Left colon (tissue), 2 donors: ENCODE measurements around the gene FGFBP2. TPM values are rescaled to one million over a fixed set of nuclear protein-coding genes. Genes with fewer than 3 reads are reported as not detected.

Experiments used
- ATAC-seq: fragments of 200-7000 bp; cut with Tn5 transposase; one replicate; pipeline ENCODE4 v1.9.1; 2020; ENCODE audit warnings: mild to moderate bottlenecking, moderate library complexity
- DNase-seq, 2 donors: peaks; one replicate each; pipeline ENCODE4 v3.0.0-alpha.2; 2020
- intact Hi-C, 2 donors: fragments of 100-400 bp; cut with DNase I in 1 of 2; cut with micrococcal nuclease in 1 of 2; formaldehyde crosslinking; loops; one replicate each; pipeline versions ENCODE4 v1.11.2 to v1.14.0; 2022; cut with DNase I, micrococcal nuclease
- total RNA-seq, 2 donors: library from RNA; stranded (reverse); fragmentation: NEBNext Ultra II Directional; extraction: Animal tissue kit (Norgen Biotek cat#: 25700); gene quantifications; one replicate each; pipeline ENCODE4 v1.2.1, GENCODE V29; 2021
- donor health status: DM: no; HTN: no; CAD: no.
- donor health status: DM: yes; HTN: yes; CAD: no.

FGFBP2 gene
- total RNA-seq, 2 donors from 2014 or later = 0.49 to 0.75 TPM

DNA sequence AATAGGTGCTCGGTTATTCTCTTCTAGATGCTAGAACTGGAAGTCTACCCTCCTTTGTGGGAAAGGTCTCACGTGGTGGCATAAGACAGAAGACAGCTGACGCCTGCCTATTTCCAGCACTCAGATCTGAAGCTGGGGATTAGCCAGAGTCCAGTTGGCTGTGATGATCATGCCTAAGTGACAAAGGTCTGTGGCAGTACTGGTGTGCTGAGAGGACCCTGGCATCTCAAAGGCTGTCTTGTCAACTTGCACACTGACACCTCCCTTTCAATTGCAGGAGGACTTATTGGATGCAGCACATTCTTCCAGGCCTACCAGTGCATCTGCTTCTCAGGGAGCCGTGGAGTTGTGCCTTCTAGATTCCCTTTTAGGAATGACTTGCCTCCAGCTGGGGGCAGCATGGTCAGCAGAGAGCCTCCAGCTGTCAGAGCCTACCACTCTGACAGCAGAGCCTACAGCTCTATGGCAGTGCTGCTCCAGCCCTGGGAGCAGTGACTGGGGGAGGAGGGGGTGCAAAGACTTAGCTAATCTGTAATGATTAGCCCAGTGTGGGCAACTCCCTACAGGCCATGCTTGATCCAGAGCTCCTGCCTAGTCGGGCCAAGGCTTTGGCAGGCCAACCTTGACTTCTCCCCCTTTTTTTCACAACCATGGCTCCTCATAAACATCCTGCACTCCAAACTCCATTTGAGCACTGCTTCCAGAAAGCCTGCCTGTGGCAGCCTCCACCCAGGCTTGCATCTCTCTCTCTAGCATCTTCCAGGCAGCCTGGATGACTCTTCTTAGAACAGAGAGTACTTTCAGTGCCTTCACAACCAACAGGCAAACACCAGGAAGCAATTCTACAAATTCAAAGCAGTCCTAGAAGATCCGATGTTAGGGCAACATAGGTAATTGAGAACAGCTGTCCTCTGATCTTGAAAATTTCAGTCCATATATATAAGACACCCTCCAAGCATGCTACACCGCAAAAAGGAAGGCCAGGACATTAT, 13.8 kb upstream of the FGFBP2 start:
- intact Hi-C loops = loop anchor here in 1 of 2 donors (5.0 kb wide), 1 partner anchor 579 kb away; no protein-coding TSS in a partner anchor
- ATAC-seq (peak; percentile 45), DNase-seq (no peak)

DNA sequence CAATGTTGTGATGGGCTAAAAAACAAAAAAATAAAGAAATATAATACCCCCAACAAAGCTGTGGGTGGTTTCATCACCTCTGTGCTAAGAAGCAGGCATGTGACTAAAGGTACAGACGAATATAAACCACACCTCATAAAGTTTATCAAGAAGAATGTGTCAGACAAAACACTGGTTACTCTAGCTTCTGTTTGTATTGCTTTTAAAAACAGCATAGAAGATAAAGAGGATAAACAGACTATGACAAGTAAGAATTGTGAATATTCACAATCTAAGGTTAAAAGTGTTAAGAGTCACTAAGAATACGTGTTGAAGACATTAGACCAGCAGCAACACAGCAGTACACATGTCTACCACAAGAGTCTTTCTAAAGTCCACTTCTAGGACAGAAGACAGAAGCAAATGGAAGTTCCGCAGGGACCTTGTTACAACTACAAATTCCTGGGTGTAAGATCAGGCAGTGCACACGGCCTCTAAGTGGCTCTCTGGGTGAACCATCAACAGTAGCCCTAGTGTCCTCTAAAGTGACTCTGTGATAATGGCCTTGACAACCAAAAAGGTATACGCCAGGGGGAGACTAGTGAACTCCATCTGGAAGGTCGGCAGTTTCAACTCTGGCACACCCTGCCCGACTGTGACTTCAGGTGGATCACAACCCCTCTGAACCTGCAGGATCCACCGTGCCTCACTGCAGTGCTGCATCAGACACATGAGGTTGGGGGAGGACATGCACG, 8.3 kb upstream of the FGFBP2 start:
- ATAC-seq = no peak
- intact Hi-C loops = no loop called here
- no peak for DNase-seq

DNA sequence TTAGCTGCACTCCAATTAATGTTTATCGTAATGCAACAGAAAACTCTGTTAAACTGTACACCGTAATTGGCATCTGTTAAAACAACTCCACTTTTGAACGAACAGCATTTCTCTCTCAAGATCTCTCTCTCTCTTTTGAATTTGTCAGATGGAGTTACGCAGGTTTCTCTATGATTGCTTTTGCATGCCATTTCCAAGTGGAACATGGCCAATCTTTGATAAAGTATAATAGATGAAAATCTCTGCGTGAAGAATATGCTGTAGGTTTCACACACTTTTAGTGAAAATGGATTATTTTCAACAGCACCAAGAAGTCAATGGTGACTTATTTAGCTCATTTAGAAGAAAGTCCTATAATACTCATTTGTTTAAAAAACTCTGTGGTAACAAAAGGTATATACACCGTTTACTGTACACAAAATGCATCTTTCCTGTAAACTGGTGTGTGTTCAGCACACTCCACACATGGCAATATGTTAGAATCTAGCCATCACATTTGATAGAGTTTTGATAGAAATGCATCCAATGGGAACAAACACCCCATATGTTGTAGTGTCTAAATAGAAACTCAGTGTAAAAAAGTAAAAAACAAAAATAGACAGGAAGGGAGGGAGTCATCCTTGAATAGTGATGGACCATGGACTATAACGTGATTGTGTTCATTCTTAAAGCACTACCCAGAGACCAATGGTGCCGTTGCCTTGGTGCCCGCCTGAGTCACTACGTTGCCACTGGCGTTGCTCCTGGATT, 5.8 kb upstream of the FGFBP2 start:
- ATAC-seq (no peak), DNase-seq (no peak)
- intact Hi-C loops = loop anchor here in 1 of 2 donors (10.0 kb wide), 1 partner anchor 164 kb away; no protein-coding TSS in a partner anchor

DNA sequence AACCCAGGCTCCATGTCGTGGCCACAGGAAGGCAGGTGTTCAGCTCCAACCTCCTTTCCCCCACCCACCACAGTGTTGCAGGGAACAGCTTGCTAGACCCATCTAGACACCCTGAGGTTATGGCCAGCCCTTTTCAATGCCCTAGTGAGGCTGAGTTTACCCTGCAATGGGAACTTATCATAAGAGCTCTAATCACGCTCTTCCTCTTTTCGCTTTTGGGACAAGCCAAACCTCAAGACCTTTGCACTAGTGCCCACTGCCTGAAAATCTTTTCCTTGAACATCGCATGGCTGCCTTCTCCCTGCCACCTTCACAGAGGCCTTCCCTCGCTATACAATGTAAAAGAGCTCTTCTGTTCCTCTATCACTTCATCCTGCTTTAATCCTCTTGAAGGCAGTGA, 2.4 kb upstream of the FGFBP2 start:
- ATAC-seq (no peak), DNase-seq (no peak)
- intact Hi-C loops = loop anchor here in 1 of 2 donors (10.0 kb wide), 1 partner anchor 161 kb away; no protein-coding TSS in a partner anchor

DNA sequence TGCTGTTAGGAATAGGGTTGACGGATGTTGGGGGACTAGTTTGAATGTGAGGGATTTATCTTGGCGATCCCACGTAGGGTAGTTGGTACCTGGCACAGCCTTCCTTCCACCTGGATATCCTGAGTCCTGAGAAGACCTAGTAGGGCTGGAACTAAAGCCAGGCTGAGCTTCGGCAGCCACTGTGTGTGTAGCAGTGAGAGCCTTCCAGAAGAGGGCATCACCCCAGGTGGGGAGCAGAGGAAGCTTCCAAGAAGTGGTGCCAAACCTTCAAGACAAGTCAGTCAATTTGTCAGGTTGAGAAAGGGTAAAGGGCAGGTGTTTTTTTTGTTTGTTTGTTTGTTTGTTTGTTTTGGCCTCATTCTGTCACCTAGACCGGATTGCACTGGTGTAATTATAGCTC, 1.2 kb upstream of the FGFBP2 start:
- ATAC-seq = peak; percentile 38
- intact Hi-C loops = loop anchor here in 1 of 2 donors (10.0 kb wide), 1 partner anchor 159 kb away; no protein-coding TSS in a partner anchor

DNA sequence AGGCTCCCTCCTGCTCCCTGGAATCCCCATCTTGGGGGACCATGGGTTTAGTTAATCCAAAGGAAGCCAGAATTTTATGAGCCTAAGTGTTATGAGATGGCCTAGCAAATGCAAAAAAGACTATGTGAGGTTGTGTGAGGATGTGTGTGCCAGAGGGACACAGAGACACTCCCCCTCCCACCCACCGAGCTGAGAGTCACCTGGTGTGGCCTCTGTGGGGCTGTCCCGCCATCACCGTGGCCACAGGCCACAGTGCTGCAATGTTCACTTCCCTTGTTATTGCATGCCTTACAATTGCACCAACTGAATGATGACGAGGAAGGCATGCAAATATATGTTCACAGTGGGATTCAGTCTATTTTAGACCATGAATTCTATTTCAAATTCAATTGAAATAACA, 601 bp upstream of the FGFBP2 start:
- peak; percentile 50 for ATAC-seq

More for the DNA sequence above, 1.2 kb upstream of the FGFBP2 start:
- no peak for DNase-seq

DNA sequence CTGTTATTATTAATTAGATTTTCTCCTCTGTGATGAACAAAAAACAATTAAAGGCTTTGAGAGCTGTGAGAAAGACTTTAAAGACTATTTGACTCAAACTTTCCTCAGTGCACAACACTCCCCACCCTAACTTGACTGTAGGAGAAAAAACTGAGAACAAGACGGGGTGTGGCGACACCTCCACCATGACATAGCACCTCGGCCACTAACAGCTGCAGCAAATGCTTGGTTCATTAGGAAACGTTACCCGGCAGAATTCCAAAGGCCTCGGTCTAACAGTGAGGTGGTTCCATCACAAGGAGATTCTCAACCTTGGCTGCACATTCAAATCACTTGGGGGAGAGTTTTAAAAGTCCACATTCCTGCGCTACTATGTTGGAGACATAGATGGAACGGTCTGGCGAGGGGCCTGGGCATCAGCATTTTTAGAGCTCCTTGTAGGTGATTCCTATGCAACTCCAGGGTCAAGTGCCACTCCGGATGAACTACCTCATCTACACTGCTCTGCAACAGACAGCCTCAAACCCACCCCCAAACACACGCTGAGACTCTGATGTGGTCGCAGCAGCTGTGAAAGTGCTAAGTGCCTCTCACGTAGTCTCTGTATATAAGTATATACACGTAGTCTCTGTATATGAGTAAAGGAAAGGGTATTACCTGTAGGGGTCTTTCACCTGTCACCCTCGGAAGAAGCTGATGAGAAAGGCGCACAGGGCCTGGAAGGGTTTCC, 1.0 kb downstream of the FGFBP2 start:
- no peak for ATAC-seq
- intact Hi-C loops = loop anchor here in 1 of 2 donors (10.0 kb wide), 1 partner anchor 157 kb away; no protein-coding TSS in a partner anchor
- no peak for DNase-seq

More for the DNA sequence above, 601 bp upstream of the FGFBP2 start:
- DNase-seq = no peak
- intact Hi-C loops = loop anchor here in 1 of 2 donors (10.0 kb wide), 1 partner anchor 159 kb away; no protein-coding TSS in a partner anchor

DNA sequence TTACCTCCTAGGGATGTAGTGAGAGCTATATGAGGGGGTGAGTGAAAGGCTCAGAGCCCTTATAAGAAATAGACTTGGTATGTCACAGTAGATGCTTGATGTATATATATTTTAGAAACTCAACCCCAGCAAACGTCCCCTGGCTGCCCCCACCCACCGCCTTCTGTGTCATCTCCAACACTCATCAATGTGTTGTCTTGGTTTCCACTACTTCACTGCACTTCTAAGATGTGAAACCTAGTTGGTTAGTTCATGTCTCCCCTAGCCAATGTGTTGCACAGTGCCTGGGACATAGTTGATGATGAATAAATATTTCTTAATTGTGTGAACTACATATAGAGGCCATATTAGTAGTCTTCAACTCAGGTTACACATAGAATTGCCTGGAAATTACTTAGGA, 4.4 kb downstream of the FGFBP2 start:
- ATAC-seq (no peak), DNase-seq (no peak)
- intact Hi-C loops = loop anchor here in 1 of 2 donors (5.0 to 10.0 kb wide), 3 partner anchors 74 to 484 kb away; no protein-coding TSS in a partner anchor

DNA sequence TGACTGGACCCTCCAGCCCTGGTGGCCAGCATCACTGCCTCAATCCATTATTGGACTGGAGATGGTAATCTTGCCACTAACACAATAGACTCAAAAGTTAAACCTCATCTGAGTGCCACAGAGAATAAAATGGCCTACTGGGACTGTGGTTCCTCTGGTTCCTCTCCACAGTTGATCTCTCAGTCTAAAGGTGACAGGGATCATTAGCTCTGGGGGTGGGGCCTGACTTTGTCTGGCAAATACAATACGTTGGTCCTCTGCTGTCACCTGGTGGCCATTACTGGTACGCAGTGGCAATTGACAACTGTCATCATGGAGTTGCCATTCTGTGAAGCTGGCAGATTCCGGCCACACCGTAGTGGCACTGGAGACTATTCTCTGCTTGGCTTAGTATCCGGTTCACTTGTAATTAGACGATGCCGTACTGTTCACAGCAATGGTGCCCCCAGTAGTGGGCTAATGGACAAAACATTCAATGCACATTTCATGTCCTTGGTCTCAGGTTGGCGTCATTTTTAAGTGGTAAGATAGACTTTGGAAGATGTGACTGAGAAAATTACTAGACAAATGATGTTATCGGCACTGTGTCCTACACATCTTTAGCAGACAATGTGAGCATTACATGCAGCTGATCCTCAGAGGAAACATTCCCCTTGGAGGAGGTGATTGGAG, 6.7 kb downstream of the FGFBP2 start:
- intact Hi-C loops = loop anchor here in 1 of 2 donors (5.0 to 10.0 kb wide), 3 partner anchors 72 to 482 kb away; no protein-coding TSS in a partner anchor
- peak; percentile 99 for ATAC-seq
- DNase-seq = peak; percentile 86 to 95

DNA sequence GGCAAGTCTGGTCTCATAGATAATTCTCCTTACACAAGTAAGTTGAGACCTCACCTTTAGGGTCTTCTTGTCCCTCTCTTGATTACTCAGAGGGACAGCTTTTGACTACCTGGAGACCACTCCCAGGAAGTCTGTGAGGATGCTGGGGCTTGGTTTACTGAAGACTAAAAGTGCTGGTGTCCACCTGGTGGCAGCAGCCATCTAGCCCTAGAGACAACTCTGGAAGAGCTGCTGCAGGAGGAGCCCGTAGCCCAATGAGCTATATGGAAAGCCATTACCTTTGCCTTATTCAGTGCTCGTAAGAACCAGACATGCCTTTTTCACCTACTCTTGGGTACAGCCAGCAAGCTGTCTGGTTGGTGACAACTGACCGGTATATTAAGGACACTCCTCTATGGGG, 7.3 kb downstream of the FGFBP2 start:
- DNase-seq (no peak), ATAC-seq (peak; percentile 23)
- intact Hi-C loops = loop anchor here in 1 of 2 donors (5.0 to 10.0 kb wide), 3 partner anchors 71 to 481 kb away; no protein-coding TSS in a partner anchor

DNA sequence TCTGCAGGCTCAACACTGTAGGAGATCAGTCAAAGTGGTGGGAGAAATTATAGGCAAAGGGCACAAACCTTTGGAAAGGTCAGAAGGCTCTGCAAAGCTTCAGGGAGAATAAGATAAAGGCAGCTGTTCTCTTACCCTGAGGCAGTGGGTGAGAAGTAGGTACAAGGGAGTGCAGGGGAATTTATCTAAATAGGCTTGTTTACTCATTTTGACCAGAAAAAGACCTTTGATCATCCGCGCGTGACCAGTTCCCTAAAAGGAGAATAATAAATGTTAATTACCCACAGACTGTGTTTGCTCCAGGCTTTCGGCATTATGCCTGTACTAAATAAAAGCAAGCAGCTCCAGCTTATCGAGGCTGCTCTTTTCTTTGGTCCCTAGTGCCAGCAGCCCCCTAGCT, 9.3 kb downstream of the FGFBP2 start:
- no peak for DNase-seq
- peak; percentile 16 for ATAC-seq
- intact Hi-C loops = loop anchor here in 1 of 2 donors (10.0 kb wide), 2 partner anchors 69 to 479 kb away; no protein-coding TSS in a partner anchor

DNA sequence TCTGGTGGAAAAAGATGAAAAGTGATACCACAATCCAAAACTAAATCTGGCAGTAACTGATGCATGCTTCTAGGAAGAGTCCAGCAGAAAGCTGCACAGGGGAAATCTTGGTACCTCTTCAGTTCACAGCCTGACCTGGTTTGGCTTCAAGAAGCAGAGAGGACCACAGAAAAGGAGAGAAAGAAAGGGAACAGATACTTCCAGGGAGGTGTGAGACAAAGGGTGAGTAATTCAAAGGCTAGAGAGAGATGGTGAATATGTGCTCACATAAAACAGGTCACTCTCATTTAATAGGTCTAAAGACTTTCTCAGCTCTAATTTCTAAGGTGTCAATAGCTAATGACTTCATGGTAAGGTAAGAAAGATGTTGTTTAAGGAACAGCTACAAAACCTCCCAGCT, 11.2 kb downstream of the FGFBP2 start:
- ATAC-seq (no peak), DNase-seq (no peak)
- intact Hi-C loops = loop anchor here in 1 of 2 donors (10.0 kb wide), 2 partner anchors 67 to 477 kb away; no protein-coding TSS in a partner anchor

DNA sequence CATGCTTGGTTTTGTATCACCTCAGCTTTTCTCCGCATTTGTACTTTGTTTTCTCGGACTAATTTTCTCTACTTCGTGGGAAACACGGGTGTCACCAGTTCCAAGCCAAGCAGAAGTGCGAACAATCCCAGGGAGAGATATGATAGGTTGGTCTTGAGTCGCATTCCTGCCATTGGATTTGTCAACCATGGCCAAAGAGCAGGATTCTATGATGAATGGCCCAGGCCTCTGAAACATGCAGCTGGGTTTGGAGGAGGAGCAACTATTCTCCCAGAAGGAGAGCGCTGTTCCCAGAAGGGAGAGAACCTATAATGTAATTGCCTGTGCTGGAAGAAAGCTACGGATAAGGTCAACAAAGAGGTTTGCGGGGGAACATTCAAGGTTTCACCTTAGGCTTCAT, 14.1 kb downstream of the FGFBP2 start:
- ATAC-seq (no peak), DNase-seq (no peak)
- intact Hi-C loops = no loop called here

DNA sequence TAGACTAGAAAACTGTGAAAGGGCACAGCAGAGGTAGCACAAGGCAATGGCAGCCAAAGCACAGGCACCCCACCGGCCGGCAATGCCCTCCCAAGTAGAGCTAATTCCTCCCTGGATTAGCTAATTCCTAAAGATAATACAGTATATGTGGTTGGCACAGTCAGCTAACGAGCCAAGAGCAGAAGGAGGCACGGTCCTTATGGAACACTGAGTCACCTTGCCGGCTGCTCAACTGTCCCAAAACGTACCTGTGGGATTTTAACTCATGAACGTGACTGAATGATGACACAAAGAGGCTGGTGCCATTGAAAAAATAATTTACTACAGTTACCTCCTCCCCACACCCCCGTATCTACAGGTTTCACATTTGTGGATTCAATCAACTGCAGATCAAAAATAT, 15.3 kb downstream of the FGFBP2 start:
- intact Hi-C loops = no loop called here
- no peak for ATAC-seq
- no peak for DNase-seq

DNA sequence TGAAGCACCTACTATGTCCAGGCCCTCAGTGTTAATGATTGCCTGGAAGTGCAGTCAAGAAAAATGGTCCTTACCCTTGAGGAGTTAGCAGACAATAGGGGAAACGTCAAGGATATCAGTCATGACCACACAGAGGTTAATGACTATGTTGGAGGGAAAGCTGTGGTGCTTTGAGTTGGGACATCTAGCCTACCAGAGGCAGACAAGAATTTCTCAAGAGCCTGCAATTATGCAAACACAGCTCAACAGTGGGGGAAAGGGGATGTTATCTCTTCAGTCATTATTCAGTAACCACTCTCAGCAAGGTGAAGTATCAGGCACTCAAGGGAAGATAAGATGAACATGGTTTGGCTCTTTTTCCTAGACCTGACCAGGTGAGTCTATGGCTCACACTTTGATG, 17.5 kb downstream of the FGFBP2 start:
- ATAC-seq (no peak), DNase-seq (no peak)
- intact Hi-C loops = no loop called here

DNA sequence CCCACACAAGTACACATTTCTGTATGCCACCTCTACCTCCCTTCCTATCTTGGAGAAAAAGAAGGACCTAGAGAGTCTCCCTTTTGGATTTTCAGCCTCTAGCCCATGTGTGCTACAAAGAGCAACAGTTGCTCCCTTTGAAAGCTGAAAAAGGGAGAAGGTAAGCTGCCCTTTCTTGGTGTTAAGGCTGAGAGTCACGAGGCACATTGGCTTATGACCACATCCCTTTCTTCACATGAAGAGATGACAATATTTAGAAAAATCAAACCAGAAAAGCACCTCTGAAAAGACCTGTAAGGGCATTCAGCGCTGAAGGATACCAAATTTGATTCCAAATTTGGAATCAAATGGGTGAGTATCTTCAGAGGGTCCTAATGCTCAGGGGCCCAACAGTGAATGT, 18.1 kb downstream of the FGFBP2 start:
- intact Hi-C loops = no loop called here
- no peak for ATAC-seq
- no peak for DNase-seq

DNA sequence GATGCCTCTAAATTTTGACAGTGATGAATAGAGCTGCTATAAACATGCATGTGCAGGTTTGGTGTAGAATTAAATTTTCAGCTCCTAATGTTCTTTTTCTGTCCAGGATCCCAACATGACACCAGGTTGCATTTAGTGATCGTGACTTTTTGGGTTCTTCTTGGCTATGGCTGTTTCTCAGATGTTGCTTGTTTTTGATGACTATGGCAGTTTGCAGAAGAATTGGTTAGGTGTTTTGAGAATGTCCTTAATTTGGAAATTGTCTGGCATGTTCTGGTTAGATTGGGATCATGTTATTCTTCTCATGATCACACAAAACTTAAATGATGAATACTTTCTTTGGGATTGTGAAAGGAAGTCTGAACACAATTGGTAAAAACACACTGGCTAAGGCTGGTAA, 20.7 kb downstream of the FGFBP2 start:
- intact Hi-C loops = no loop called here

More for the DNA sequence above, 20.7 kb downstream of the FGFBP2 start:
- ATAC-seq (no peak), DNase-seq (no peak)
